ENCODE data around the gene PYHIN1.

PYHIN1 gene

DNA sequence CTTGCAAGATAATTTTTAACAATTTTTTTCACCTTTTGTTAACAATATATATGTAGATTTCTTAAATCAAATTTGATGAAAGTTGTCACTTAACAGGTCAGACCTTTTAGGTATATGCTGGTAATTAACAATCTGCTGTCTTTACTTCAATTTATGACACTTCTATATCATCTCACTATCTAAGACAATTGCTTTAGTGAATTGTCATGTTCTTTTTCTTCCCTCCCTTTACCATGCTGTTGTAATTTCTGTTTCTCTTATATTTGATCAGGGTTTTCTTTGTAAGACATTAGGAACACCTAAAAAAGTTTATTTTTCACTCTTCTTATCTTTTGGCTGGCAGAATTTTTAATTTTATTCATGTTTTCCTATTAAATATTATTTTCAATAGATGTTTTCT, 80.4 kb downstream of the PYHIN1 start:
- DNase-seq (ENCODE audit: low read depth in 2 of 3, low spot score in 2 of 3) = no peak

GRCh38 chr1:159012495-159012894, 81.1 kb downstream of the PYHIN1 start:
- DNase-seq (ENCODE audit: low read depth in 2 of 3, low spot score in 2 of 3) = peak in 1 of 3 experiments; percentile 23

GRCh38 chr1:159014003-159014571, 82.7 kb downstream of the PYHIN1 start:
- no peak for DNase-seq (ENCODE audit: low read depth in 2 of 3, low spot score in 2 of 3)

- no peak for DNase-seq (ENCODE audit: low read depth in 2 of 3, low spot score in 2 of 3)
Observed at GRCh38 chr1:159014851-159015250, 83.5 kb downstream of the PYHIN1 start.

GRCh38 chr1:159015440-159015909, 84.1 kb downstream of the PYHIN1 start:
- DNase-seq (ENCODE audit: low read depth in 2 of 3, low spot score in 2 of 3) = peak in 1 of 3 experiments; percentile 40

GRCh38 chr1:159023723-159024122, 92.4 kb downstream of the PYHIN1 start:
- no peak for DNase-seq (ENCODE audit: low read depth in 2 of 3, low spot score in 2 of 3)

- DNase-seq (ENCODE audit: low read depth in 2 of 3, low spot score in 2 of 3) = no peak
Observed at GRCh38 chr1:159025043-159025442, 93.7 kb downstream of the PYHIN1 start.

All from activated CD8-positive, alpha-beta memory T cell treated with anti-CD3 and anti-CD28 coated beads for 48 hours (primary cell).